GM23338 (cell line): ENCODE measurements around the gene TMPRSS11F. TPM values are rescaled to one million over a fixed set of nuclear protein-coding genes. Genes with fewer than 3 reads are reported as not detected.

Experiments
- ATAC-seq: fragments of 200-7000 bp; cut with Tn5 transposase; 3 replicates; pipeline ENCODE4 v1.9.1; 2020
- DNase-seq: peaks from one replicate; pipeline ENCODE4 v3.0.0-alpha.2; 2015; ENCODE audit warnings: low spot score
- H2AFZ ChIP-seq: fragments of 200-600 bp; sonication (generic); 2 replicates; pipeline ENCODE4 v1.8.0; 2016; ENCODE audit warnings: antibody characterized with exemption, mild to moderate bottlenecking, moderate library complexity
- H3F3A ChIP-seq: fragments of 200-600 bp; sonication (generic); replicated peaks from 2 replicates; pipeline ENCODE4 v1.8.0; 2017; ENCODE audit warnings: antibody characterized with exemption, mixed run types, low read depth
- H3K27ac ChIP-seq: fragments of 200-600 bp; sonication (generic); 2 replicates; pipeline ENCODE4 v1.6.1; 2016; ENCODE audit warnings: low read depth
- H3K27me3 ChIP-seq: fragments of 200-600 bp; sonication (generic); 2 replicates; pipeline ENCODE4 v1.8.0; 2016; ENCODE audit warnings: mild to moderate bottlenecking, mixed run types, moderate library complexity; ENCODE audit not compliant: insufficient read depth
- H3K36me3 ChIP-seq: fragments of 200-600 bp; sonication (generic); 2 replicates; pipeline ENCODE4 v1.8.0; 2016; ENCODE audit warnings: mild to moderate bottlenecking; ENCODE audit not compliant: insufficient read depth
- H3K4me1 ChIP-seq: fragments of 200-600 bp; sonication (generic); 2 replicates; pipeline ENCODE4 v1.8.0; 2016; ENCODE audit warnings: mild to moderate bottlenecking, moderate library complexity; ENCODE audit not compliant: insufficient read depth
- H3K4me2 ChIP-seq: fragments of 200-600 bp; sonication (generic); 2 replicates; pipeline ENCODE4 v1.7.1; 2017; ENCODE audit warnings: mixed run types
- H3K4me3 ChIP-seq: fragments of 200-600 bp; sonication (generic); 2 replicates; pipeline ENCODE4 v1.6.1; 2016; ENCODE audit warnings: mixed run types
- H3K79me2 ChIP-seq: fragments of 200-600 bp; sonication (generic); replicated peaks from 2 replicates; pipeline ENCODE4 v1.8.0; 2017; ENCODE audit warnings: mild to moderate bottlenecking; ENCODE audit not compliant: insufficient read depth
- H3K9me2 ChIP-seq: fragments of 200-600 bp; sonication (generic); 2 replicates; pipeline ENCODE4 v1.8.0; 2017; ENCODE audit not compliant: insufficient read depth
- H4K20me1 ChIP-seq: fragments of 200-600 bp; sonication (generic); replicated peaks from 2 replicates; pipeline ENCODE4 v1.8.0; 2017; ENCODE audit warnings: mild to moderate bottlenecking; ENCODE audit not compliant: insufficient read depth
- H3K27ac Mint-ChIP-seq: 2 replicates; pipeline ENCODE4 v1.8.0; 2020; ENCODE audit warnings: inconsistent platforms, mild to moderate bottlenecking, moderate library complexity, mixed read lengths
- H3K27me3 Mint-ChIP-seq: 3 replicates; pipeline ENCODE4 v1.8.0; 2022; ENCODE audit warnings: low read depth, mild to moderate bottlenecking, moderate library complexity, mixed read lengths, inconsistent platforms; ENCODE audit not compliant: insufficient read depth, poor library complexity
- H3K36me3 Mint-ChIP-seq: 3 replicates; pipeline ENCODE4 v1.8.0; 2021; ENCODE audit warnings: low read depth, mild to moderate bottlenecking, inconsistent platforms, moderate library complexity, mixed read lengths
- H3K4me1 Mint-ChIP-seq: 3 replicates; pipeline ENCODE4 v1.8.0; 2020; ENCODE audit warnings: mild to moderate bottlenecking, inconsistent platforms, mixed read lengths
- H3K4me3 Mint-ChIP-seq: 3 replicates; pipeline ENCODE4 v1.8.0; 2021; ENCODE audit warnings: moderate library complexity, mild to moderate bottlenecking, inconsistent platforms, mixed read lengths
- H3K9me3 Mint-ChIP-seq: 3 replicates; pipeline ENCODE4 v1.8.0; 2020; ENCODE audit warnings: moderate library complexity, mild to moderate bottlenecking, inconsistent platforms, mixed read lengths
- CREB1 ChIP-seq: fragments of 250-450 bp; sonication (Bioruptor Pico); IDR thresholded peaks from 2 replicates; pipeline ENCODE4 v1.5.0; 2020; ENCODE audit warnings: low read depth, mild to moderate bottlenecking, moderate library complexity
- CTCF ChIP-seq, 2 experiments: fragments of 200-600 bp in 1 of 2; sonication (generic) in 1 of 2; conservative IDR thresholded peaks; 2 replicates each; pipeline versions ENCODE4 v1.5.1 to v1.6.1; 2016 to 2017; ENCODE audit warnings: antibody characterized with exemption in 2 of 2, low read depth in 2 of 2, mild to moderate bottlenecking in 2 of 2, moderate library complexity in 1 of 2
- ETS1 ChIP-seq: IDR thresholded peaks from 2 replicates; pipeline ENCODE4 v1.6.1; 2016; ENCODE audit warnings: antibody characterized with exemption
- EZH2phosphoT487 ChIP-seq: fragments of 200-600 bp; sonication (generic); IDR thresholded peaks from one replicate; pipeline ENCODE4 v1.8.1; 2018; ENCODE audit warnings: antibody characterized with exemption; ENCODE audit not compliant: unreplicated experiment
- JUNB ChIP-seq: IDR thresholded peaks from one replicate; pipeline ENCODE4 v1.6.1; 2016; ENCODE audit warnings: antibody characterized with exemption; ENCODE audit not compliant: unreplicated experiment
- NANOG ChIP-seq: IDR thresholded peaks from 2 replicates; pipeline ENCODE4 v1.6.1; 2016; ENCODE audit warnings: antibody characterized with exemption, borderline replicate concordance
- POLR2AphosphoS5 ChIP-seq: IDR thresholded peaks from 2 replicates; pipeline ENCODE4 v1.6.1; 2016; ENCODE audit warnings: antibody characterized with exemption, low read depth
- REST ChIP-seq: IDR thresholded peaks from one replicate; pipeline ENCODE4 v1.6.1; 2018; ENCODE audit warnings: antibody characterized with exemption; ENCODE audit not compliant: unreplicated experiment
- STAT1 ChIP-seq: IDR thresholded peaks from one replicate; pipeline ENCODE4 v1.6.1; 2016; ENCODE audit warnings: antibody characterized with exemption; ENCODE audit not compliant: unreplicated experiment
- ZNF331 ChIP-seq: fragments of 250-450 bp; sonication (Bioruptor Pico); IDR thresholded peaks from 2 replicates; pipeline ENCODE4 v1.5.0; 2020; ENCODE audit warnings: low read depth, mild to moderate bottlenecking, moderate library complexity
- polyA plus RNA-seq: library from polyadenylated mRNA; unstranded; fragments of >200 nt; fragmentation: Nextera tagmentation; extraction: Ambion mirVana; gene quantifications from 2 replicates; pipeline ENCODE4 v1.2.1, GENCODE V29; 2016
- total RNA-seq: library from RNA; depleted of rRNA; stranded (reverse); fragments of >200 nt; shearing (Covaris generic); gene quantifications from 2 replicates; pipeline ENCODE4 v1.2.3, GENCODE V29; 2014

TMPRSS11F gene
- total and polyA plus RNA-seq, 2 experiments from 2014 or later, result not detected

- TF ChIP-seq REST (no peak), ZNF331 (no peak), EZH2phosphoT487 (no peak)
Measured at GRCh38 chr4:68074397-68074796, 55.3 kb downstream of the TMPRSS11F start (continued).

- H3K27ac Mint-ChIP-seq, result no peak overlapping the region
Measured at GRCh38 chr4:68070302-68070701, 59.4 kb downstream of the TMPRSS11F start.

More at GRCh38 chr4:68070302-68070701, 59.4 kb downstream of the TMPRSS11F start:
- no peak overlapping the region for H3K4me3 Mint-ChIP-seq
- ATAC-seq (peak; percentile 53), DNase-seq (peak; percentile 36)
- no peak overlapping the region for H3K4me2 ChIP-seq
- no peaks in the 10 kb centered on the region for H3K79me2 ChIP-seq
- no peaks in the 10 kb centered on the region for H4K20me1 ChIP-seq
- H3K4me1 Mint-ChIP-seq, result peaks cover 16% of the 10 kb centered on the region
- H3K27ac ChIP-seq, result no peak overlapping the region
- no peaks in the 10 kb centered on the region for H3K36me3 ChIP-seq
- no peaks in the 10 kb centered on the region for H3K36me3 Mint-ChIP-seq
- TF ChIP-seq REST (no peak), JUNB (no peak), STAT1 (no peak), EZH2phosphoT487 (no peak), CTCF (conservative IDR thresholded peaks at IDR 0.05; ENCODE audit: low read depth in 2 of 2) (no peak), POLR2AphosphoS5 (no peak), ZNF331 (no peak), ETS1 (no peak), CREB1 (CRISPR knock-in tag) (no peak), NANOG (no peak)
- H3K9me3 Mint-ChIP-seq, result no peaks in the 10 kb centered on the region
- peaks cover 2% of the 10 kb centered on the region for H3K27me3 Mint-ChIP-seq
- peaks cover 15% of the 10 kb centered on the region for H3K4me1 ChIP-seq
- H3K9me2 ChIP-seq, result no peaks in the 10 kb centered on the region
- H3K4me3 ChIP-seq, result no peak overlapping the region
- peak overlapping the region; percentile 33; the same call in 1 of the 2 replicates for H2AFZ ChIP-seq
- H3F3A ChIP-seq, result no peaks in the 10 kb centered on the region
- no peaks in the 10 kb centered on the region for H3K27me3 ChIP-seq
